ENCODE results near the gene NAALADL2. TPM values are rescaled to one million over a fixed set of nuclear protein-coding genes. Genes with fewer than 3 reads are reported as not detected.

Gene NAALADL2
- total RNA-seq, 1 experiment from 2014 or later, result 1.6 TPM

- Mint-ChIP-seq H3K27me3 (ENCODE audit: low read depth) (no peaks in the 10 kb centered on the region), H3K27ac (no peak overlapping the region), H3K4me3 (no peak overlapping the region), H3K36me3 (ENCODE audit: insufficient read depth in 1 of 3, low read depth in 3 of 3) (no peaks in the 10 kb centered on the region), H3K9me3 (no peaks in the 10 kb centered on the region), H3K4me1 (peaks cover 0 to 9% of the 10 kb centered on the region in 2 experiments; a peak in 1 of 4 replicates)
- Histone ChIP-seq H2BK120ac (ENCODE audit: low read depth, low read length, poor library complexity, severe bottlenecking) (no peak overlapping the region), H3K18ac (ENCODE audit: insufficient read length, low read depth, low read length) (no peak overlapping the region), H2AK5ac (ENCODE audit: insufficient read length, low read length) (no peak overlapping the region), H3K4ac (ENCODE audit: low read depth, low read length) (no peak overlapping the region), H2BK5ac (ENCODE audit: insufficient read length, low read length) (no peak overlapping the region), H3K27ac (ENCODE audit: insufficient read length, low read depth, low read length) (no peak overlapping the region), H3K9ac (ENCODE audit: extremely low read depth, insufficient read length, low read length) (no peak overlapping the region), H3K4me1 (ENCODE audit: insufficient read depth, low read length) (no peaks in the 10 kb centered on the region), H2AFZ (ENCODE audit: low read length) (no peak overlapping the region), H3K56ac (ENCODE audit: insufficient read length, low read depth, low read length) (no peak overlapping the region), H3K27me3 (ENCODE audit: insufficient read depth, low read length) (no peaks in the 10 kb centered on the region), H3K9me3 (ENCODE audit: control insufficient read depth, low read depth, low read length) (no peaks in the 10 kb centered on the region), H4K5ac (ENCODE audit: insufficient read length, low read depth, low read length) (no peak overlapping the region), H4K8ac (replicated peaks; ENCODE audit: insufficient read length, low read depth, low read length) (no peak overlapping the region), H2BK12ac (ENCODE audit: insufficient read length, low read depth, low read length) (no peak overlapping the region), H2BK20ac (ENCODE audit: low read depth, low read length, poor library complexity, severe bottlenecking) (no peak overlapping the region), H3K79me2 (ENCODE audit: insufficient read depth, low read length) (no peaks in the 10 kb centered on the region), H2BK15ac (ENCODE audit: low read depth, low read length) (no peak overlapping the region), H4K20me1 (ENCODE audit: control insufficient read depth, insufficient read depth, insufficient read length) (no peaks in the 10 kb centered on the region), H3K14ac (ENCODE audit: insufficient read depth, low read length) (no peak overlapping the region), H3K23me2 (ENCODE audit: insufficient read length, low read depth, low read length, poor library complexity, severe bottlenecking) (no peaks in the 10 kb centered on the region), H3K79me1 (ENCODE audit: insufficient read depth, low read depth, low read length, poor library complexity, severe bottlenecking) (no peaks in the 10 kb centered on the region), H3K23ac (ENCODE audit: insufficient read length, low read depth, low read length) (no peak overlapping the region), H3T11ph (ENCODE audit: low read length) (no peak overlapping the region), H4K91ac (ENCODE audit: insufficient read length, low read depth, low read length) (no peak overlapping the region), H3K4me2 (ENCODE audit: insufficient read depth, insufficient read length, low read length) (no peak overlapping the region)
- no peak for DNase-seq
- WGBS (ENCODE audit: extremely low coverage, insufficient read length, low lambda C conversion rate), result no CpG with 5 or more reads among the region's 1 CpG
- TF ChIP-seq CTCF (conservative IDR thresholded peaks at IDR 0.05), result no peak
Observed at GRCh38 chr3:175580318-175580717, 721.2 kb downstream of the NAALADL2 start.

All from H9 (cell line).